Measurements from ENCODE around the gene EPS15. TPM values are rescaled to one million over a fixed set of nuclear protein-coding genes. Genes with fewer than 3 reads are reported as not detected.

EPS15 gene
- polyA plus RNA-seq, 1 donor (not counting 4 experiments of a cell fraction or from before 2014, with no cell fraction given), result 33.2 TPM

DNA sequence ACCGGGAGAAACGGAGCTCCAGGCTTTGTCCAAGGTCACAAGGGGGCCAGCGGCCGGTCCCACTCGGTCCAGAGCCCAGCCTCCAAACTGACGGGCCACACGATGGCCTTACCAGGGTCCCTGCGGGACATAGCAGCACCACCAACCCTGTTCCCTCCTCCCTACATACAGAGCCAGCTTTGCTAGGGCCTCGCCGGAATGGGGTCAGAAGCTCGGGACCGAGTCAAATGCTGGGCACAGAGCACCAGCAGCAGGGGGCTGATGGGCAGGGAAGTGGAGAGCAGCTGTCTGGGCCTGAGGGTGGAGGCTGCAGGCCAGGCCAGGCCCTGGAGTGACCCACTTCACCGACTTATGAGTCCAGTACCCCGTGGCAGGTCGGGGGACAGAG is 173.8 kb downstream of the EPS15 start:
- Histone ChIP-seq H3K9me1 (ENCODE audit: control insufficient read depth, extremely low read depth, insufficient read depth, low read length) (no peaks in the 10 kb centered on the region), H3K4me2 (ENCODE audit: control insufficient read depth, extremely low read depth, insufficient read depth, low read depth, low read length) (no peak overlapping the region), H3K27me3 (ENCODE audit: control insufficient read depth, extremely low read depth, insufficient read depth, low read length) (peaks cover 26% of the 10 kb centered on the region), H3K27ac (ENCODE audit: control insufficient read depth, insufficient read depth, low read length) (no peak overlapping the region), H3K4me3 (ENCODE audit: control insufficient read depth in 2 of 3, extremely low read depth in 1 of 3, insufficient read depth in 2 of 3, low read depth in 1 of 3, low read length in 3 of 3) (no peak overlapping the region), H3K9ac (ENCODE audit: control insufficient read depth, extremely low read depth, insufficient read depth, low read length) (no peak overlapping the region), H3K79me2 (ENCODE audit: control insufficient read depth, insufficient read depth, low read length) (no peaks in the 10 kb centered on the region), H3K36me3 (ENCODE audit: control insufficient read depth in 2 of 2, extremely low read depth in 1 of 2, insufficient read depth in 2 of 2, low read length in 2 of 2) (no peaks in the 10 kb centered on the region), H4K20me1 (ENCODE audit: control insufficient read depth, extremely low read depth, insufficient read depth, low read length) (no peaks in the 10 kb centered on the region), H3K4me1 (ENCODE audit: control insufficient read depth, extremely low read depth, insufficient read depth, low read length) (no peaks in the 10 kb centered on the region), H2AFZ (ENCODE audit: control insufficient read depth, low read length) (no peak overlapping the region), H3K9me3 (ENCODE audit: control insufficient read depth, low read depth, low read length) (no peaks in the 10 kb centered on the region)
- no peak for DNase-seq (ENCODE audit: low read depth, low spot score)
- dilution Hi-C loops (cut with MboI; ENCODE audit: extremely low pct_ligation_motif_present, low sequenced_read_pairs), result no loop called here
- FAIRE-seq, result no peak
- TF ChIP-seq EZH2 (IDR thresholded peaks at IDR 0.05; ENCODE audit: low read length), result no peak
- TF ChIP-seq, protein P1, sequence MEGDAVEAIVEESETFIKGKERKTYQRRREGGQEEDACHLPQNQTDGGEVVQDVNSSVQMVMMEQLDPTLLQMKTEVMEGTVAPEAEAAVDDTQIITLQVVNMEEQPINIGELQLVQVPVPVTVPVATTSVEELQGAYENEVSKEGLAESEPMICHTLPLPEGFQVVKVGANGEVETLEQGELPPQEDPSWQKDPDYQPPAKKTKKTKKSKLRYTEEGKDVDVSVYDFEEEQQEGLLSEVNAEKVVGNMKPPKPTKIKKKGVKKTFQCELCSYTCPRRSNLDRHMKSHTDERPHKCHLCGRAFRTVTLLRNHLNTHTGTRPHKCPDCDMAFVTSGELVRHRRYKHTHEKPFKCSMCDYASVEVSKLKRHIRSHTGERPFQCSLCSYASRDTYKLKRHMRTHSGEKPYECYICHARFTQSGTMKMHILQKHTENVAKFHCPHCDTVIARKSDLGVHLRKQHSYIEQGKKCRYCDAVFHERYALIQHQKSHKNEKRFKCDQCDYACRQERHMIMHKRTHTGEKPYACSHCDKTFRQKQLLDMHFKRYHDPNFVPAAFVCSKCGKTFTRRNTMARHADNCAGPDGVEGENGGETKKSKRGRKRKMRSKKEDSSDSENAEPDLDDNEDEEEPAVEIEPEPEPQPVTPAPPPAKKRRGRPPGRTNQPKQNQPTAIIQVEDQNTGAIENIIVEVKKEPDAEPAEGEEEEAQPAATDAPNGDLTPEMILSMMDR (optimal IDR thresholded peaks at IDR 0.05 in 1 of 3, IDR thresholded peaks at IDR 0.05 in 1 of 3, conservative IDR thresholded peaks at IDR 0.05 in 1 of 3; ENCODE audit: extremely low read depth in 1 of 3, insufficient read depth in 2 of 3, low read length in 3 of 3), result no peak

DNA sequence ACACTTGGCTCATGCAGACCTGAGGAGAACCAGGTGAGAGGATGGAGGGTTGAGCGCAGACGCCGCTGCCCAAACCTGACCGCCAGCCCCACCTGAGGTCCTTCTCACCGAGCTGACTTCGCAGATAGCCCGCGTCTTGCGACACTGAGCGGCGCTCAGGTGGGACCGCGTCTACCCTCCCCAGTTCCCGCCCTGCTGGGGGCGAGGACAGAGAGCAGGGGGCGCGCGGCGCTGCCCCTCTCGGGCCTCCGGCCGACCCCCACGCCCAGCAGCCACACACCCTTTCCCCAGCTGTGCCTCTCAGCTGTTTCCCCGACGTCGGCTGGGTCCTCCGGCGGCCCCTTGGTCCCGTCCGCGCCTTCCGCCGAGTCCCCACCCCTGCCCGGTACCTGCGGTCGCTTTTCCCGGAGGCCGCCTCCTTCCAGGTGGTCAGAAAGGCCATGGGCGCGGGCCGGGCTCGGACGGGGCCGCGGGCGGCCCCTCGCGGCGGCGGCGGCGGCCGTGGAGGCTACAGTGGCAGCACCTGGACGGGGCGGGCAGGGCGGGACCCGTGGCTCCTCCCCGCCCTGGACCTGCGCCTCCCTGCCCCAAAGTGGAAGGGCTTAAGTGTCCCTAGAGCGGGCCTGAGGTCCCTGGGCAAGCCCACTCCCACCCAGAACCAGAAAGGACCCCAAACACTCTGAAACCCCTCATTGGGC is 174.3 kb downstream of the EPS15 start:
- Histone ChIP-seq H3K9me3 (ENCODE audit: control insufficient read depth, low read depth, low read length) (no peaks in the 10 kb centered on the region), H4K20me1 (ENCODE audit: control insufficient read depth, extremely low read depth, insufficient read depth, low read length) (no peaks in the 10 kb centered on the region), H3K9me1 (ENCODE audit: control insufficient read depth, extremely low read depth, insufficient read depth, low read length) (no peaks in the 10 kb centered on the region), H3K27ac (ENCODE audit: control insufficient read depth, insufficient read depth, low read length) (no peak overlapping the region), H3K4me3 (ENCODE audit: control insufficient read depth in 2 of 3, extremely low read depth in 1 of 3, insufficient read depth in 2 of 3, low read depth in 1 of 3, low read length in 3 of 3) (peak overlapping the region in 2 of 3 experiments; percentile 10 to 45), H3K9ac (ENCODE audit: control insufficient read depth, extremely low read depth, insufficient read depth, low read length) (no peak overlapping the region), H3K27me3 (ENCODE audit: control insufficient read depth, extremely low read depth, insufficient read depth, low read length) (peaks cover 26% of the 10 kb centered on the region), H3K36me3 (ENCODE audit: control insufficient read depth in 2 of 2, extremely low read depth in 1 of 2, insufficient read depth in 2 of 2, low read length in 2 of 2) (no peaks in the 10 kb centered on the region), H3K79me2 (ENCODE audit: control insufficient read depth, insufficient read depth, low read length) (no peaks in the 10 kb centered on the region), H3K4me1 (ENCODE audit: control insufficient read depth, extremely low read depth, insufficient read depth, low read length) (no peaks in the 10 kb centered on the region), H3K4me2 (ENCODE audit: control insufficient read depth, extremely low read depth, insufficient read depth, low read depth, low read length) (peak overlapping the region; percentile 43), H2AFZ (ENCODE audit: control insufficient read depth, low read length) (peak overlapping the region; percentile 32)
- FAIRE-seq, result no peak
- DNase-seq (ENCODE audit: low read depth, low spot score), result no peak
- dilution Hi-C loops (cut with MboI; ENCODE audit: extremely low pct_ligation_motif_present, low sequenced_read_pairs), result no loop called here
- TF ChIP-seq, protein P1 (optimal IDR thresholded peaks at IDR 0.05 in 1 of 3, IDR thresholded peaks at IDR 0.05 in 1 of 3, conservative IDR thresholded peaks at IDR 0.05 in 1 of 3; ENCODE audit: extremely low read depth in 1 of 3, insufficient read depth in 2 of 3, low read length in 3 of 3), result peak in 1 of 3 experiments; percentile 18
- TF ChIP-seq EZH2 (IDR thresholded peaks at IDR 0.05; ENCODE audit: low read length), result peak; percentile 73

Measured in keratinocyte (primary cell).